GM12873 (cell line): ENCODE measurements around the gene IKZF5.

ENCODE experiments used
- TF ChIP-seq, protein P1 (sequence below): IDR thresholded peaks from 2 replicates; pipeline ENCODE4 v1.5.1; 2012; ENCODE audit warnings: low read depth, mild to moderate bottlenecking, moderate library complexity, low read length, control low read depth; ENCODE audit not compliant: insufficient read depth; ENCODE audit errors: missing control alignments

The IKZF5 gene, protein sequence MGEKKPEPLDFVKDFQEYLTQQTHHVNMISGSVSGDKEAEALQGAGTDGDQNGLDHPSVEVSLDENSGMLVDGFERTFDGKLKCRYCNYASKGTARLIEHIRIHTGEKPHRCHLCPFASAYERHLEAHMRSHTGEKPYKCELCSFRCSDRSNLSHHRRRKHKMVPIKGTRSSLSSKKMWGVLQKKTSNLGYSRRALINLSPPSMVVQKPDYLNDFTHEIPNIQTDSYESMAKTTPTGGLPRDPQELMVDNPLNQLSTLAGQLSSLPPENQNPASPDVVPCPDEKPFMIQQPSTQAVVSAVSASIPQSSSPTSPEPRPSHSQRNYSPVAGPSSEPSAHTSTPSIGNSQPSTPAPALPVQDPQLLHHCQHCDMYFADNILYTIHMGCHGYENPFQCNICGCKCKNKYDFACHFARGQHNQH

GRCh38 chr10:123008355-123009104 is at the start of gene IKZF5, which contains the start of gene ACADSB:
Gene IKZF5 (minus strand): TSS chr10:123008795. CDS start chr10:122998625, 10,170 bp downstream.
Gene ACADSB (plus strand): TSS chr10:123009006. CDS start chr10:123009030, 24 bp downstream.
- TF ChIP-seq, protein P1, sequence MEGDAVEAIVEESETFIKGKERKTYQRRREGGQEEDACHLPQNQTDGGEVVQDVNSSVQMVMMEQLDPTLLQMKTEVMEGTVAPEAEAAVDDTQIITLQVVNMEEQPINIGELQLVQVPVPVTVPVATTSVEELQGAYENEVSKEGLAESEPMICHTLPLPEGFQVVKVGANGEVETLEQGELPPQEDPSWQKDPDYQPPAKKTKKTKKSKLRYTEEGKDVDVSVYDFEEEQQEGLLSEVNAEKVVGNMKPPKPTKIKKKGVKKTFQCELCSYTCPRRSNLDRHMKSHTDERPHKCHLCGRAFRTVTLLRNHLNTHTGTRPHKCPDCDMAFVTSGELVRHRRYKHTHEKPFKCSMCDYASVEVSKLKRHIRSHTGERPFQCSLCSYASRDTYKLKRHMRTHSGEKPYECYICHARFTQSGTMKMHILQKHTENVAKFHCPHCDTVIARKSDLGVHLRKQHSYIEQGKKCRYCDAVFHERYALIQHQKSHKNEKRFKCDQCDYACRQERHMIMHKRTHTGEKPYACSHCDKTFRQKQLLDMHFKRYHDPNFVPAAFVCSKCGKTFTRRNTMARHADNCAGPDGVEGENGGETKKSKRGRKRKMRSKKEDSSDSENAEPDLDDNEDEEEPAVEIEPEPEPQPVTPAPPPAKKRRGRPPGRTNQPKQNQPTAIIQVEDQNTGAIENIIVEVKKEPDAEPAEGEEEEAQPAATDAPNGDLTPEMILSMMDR = no peak

DNA sequence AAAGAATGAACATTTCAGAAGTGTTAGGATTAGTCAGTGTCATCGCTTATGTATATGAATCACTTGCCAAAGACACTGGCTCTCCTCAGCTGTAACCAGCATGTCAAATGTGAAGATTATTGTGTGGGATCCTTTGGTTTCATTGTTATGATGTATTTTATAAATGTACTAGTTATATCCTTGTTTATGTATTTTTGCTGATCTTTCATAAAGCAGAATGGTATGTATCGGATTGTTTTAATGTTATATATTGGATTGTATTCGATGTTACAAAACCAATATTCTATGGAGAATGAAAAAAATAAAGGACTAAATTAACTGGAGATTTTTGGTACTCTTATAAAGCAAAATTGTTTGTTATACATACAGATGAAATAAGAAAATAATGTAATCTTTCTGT is 49.4 kb upstream of the IKZF5 start:
- TF ChIP-seq, protein P1 = no peak

- TF ChIP-seq, protein P1 = no peak
Measured at GRCh38 chr10:123045961-123046731, 37.6 kb upstream of the IKZF5 start.

DNA sequence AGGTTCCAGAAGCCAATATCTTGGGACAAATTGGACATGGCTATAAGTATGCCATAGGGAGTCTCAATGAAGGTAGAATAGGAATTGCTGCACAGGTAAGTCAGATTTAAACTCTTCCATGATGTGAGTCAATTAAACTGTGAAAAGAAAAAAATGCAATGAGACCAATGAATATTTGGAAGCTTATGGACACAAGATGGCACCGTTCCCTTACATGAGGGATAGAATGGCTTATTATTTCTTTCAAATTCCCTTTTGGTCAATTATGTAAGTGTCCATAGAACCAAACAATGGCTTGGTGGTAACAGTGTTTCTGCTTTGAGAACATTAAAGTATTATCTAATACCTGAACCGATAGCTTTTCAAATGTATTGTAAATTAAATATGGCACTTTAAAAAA is 35.8 kb upstream of the IKZF5 start:
- TF ChIP-seq, protein P1 = no peak

DNA sequence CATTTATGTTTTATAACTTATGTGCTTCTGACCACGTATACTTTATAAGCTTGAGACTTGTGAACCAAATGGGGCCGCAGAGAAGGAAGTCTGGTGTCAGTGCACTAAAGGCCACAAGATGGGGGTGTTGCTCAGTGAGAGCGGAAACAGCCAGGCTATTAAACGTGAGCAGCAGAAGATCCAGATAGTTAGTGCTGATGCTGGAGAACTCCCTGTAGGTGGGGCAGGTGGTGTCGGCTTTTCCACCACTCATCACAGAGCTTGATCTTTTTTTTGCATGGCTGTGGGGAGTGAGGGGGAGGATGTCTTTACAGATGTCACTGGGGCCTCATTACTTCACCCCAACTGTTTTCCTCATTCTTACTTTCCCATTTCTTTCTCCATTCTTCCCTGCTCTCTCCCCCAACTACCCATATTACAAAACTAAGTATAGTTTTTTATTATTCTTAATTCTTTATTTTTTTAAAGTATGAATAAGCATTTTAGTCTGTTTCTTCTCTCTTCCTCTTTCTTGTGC is 34.9 kb upstream of the IKZF5 start:
- TF ChIP-seq, protein P1 = peak; percentile 86

- TF ChIP-seq, protein P1 = no peak
Measured at GRCh38 chr10:123042708-123043408, 34.3 kb upstream of the IKZF5 start.
